Measurements from ENCODE around the gene HSPA1A. TPM values are rescaled to one million over a fixed set of nuclear protein-coding genes. Genes with fewer than 3 reads are reported as not detected.

Gene HSPA1A
- total RNA-seq, 1 donor from 2014 or later = 28.1 TPM

- POLR2A ChIA-PET = interaction anchor here (0.6 to 5.9 kb wide), 14 partner anchors 12 to 129 kb away, joined by 3 to 103 read pairs (median 8); partner anchors contain the start of genes CLIC1, CSNK2B, DDAH2 and GPANK1
- intact Hi-C loops (cut with micrococcal nuclease) = loop anchor here (1.0 to 2.0 kb wide), 4 partner anchors 17 to 68 kb away; partner anchors contain the start of genes NEU1 and VWA7
- peak overlapping the region; percentile 98 for H3K4me3 Mint-ChIP-seq
- H3K27me3 Mint-ChIP-seq = no peaks in the 10 kb centered on the region
- H3K36me3 Mint-ChIP-seq (ENCODE audit: low read depth) = peaks cover 44% of the 10 kb centered on the region
- peak overlapping the region; percentile 98 for H3K27ac Mint-ChIP-seq
- CTCF ChIA-PET = interaction anchor here (1.8 to 2.9 kb wide), 3 partner anchors 12 to 55 kb away, joined by 5 to 20 read pairs (median 9); partner anchors contain the start of genes HSPA1A, HSPA1L, LSM2 and MSH5
- H3K4me1 Mint-ChIP-seq = peaks cover 75% of the 10 kb centered on the region
- H3K9me3 Mint-ChIP-seq = no peaks in the 10 kb centered on the region
- no peak for TF ChIP-seq CTCF (IDR thresholded peaks at IDR 0.05)
- DNase-seq (no peak), ATAC-seq (ENCODE audit: low read depth) (no peak)
Observed at GRCh38 chr6:31794294-31794865, 21.0 kb upstream of the HSPA1A start.

GRCh38 chr6:31794866-31795615 is 20.3 kb upstream of the HSPA1A start:
- H3K9me3 Mint-ChIP-seq = no peaks in the 10 kb centered on the region
- ATAC-seq (ENCODE audit: low read depth) = no peak
- no peak for TF ChIP-seq CTCF (IDR thresholded peaks at IDR 0.05)
- H3K27me3 Mint-ChIP-seq = no peaks in the 10 kb centered on the region
- DNase-seq = no peak
- H3K27ac Mint-ChIP-seq = peak overlapping the region; percentile 98
- ChIA-PET POLR2A (interaction anchor here (0.6 to 5.9 kb wide), 21 partner anchors 9 to 253 kb away, joined by 3 to 103 read pairs (median 5); partner anchors contain the start of genes CLIC1, CSNK2B, DDAH2 and DDX39B), CTCF (interaction anchor here (0.9 to 2.9 kb wide), 7 partner anchors 11 to 66 kb away, joined by 3 to 20 read pairs (median 8); partner anchors contain the start of genes DDAH2, HSPA1A, HSPA1L and LSM2)
- H3K4me3 Mint-ChIP-seq = peak overlapping the region; percentile 98
- H3K4me1 Mint-ChIP-seq = peaks cover 70% of the 10 kb centered on the region
- intact Hi-C loops (cut with micrococcal nuclease) = loop anchor here (1.0 to 2.0 kb wide), 11 partner anchors 11 to 249 kb away; partner anchors contain the start of genes ABHD16A, ATP6V1G2, BAG6 and DDAH2
- peaks cover 40% of the 10 kb centered on the region for H3K36me3 Mint-ChIP-seq (ENCODE audit: low read depth)

- no peak for TF ChIP-seq CTCF (IDR thresholded peaks at IDR 0.05)
- ChIA-PET POLR2A (interaction anchor here (0.6 to 5.9 kb wide), 26 partner anchors 10 to 1049 kb away, joined by 3 to 103 read pairs (median 6); partner anchors contain the start of genes ABHD16A, BAG6, C6orf47 and CLIC1), CTCF (interaction anchor here (0.7 to 2.9 kb wide), 9 partner anchors 10 to 207 kb away, joined by 3 to 20 read pairs (median 5); partner anchors contain the start of genes CLIC1, DDAH2, HSPA1A and HSPA1L)
- DNase-seq = peak; percentile 89
- H3K4me1 Mint-ChIP-seq = peaks cover 65% of the 10 kb centered on the region
- ATAC-seq (ENCODE audit: low read depth) = peak; percentile 89
- H3K27me3 Mint-ChIP-seq = no peaks in the 10 kb centered on the region
- peak within 1 kb of the TSS; percentile 98 for H3K27ac Mint-ChIP-seq
- intact Hi-C loops (cut with micrococcal nuclease) = loop anchor here (1.0 to 2.0 kb wide), 11 partner anchors 11 to 249 kb away; partner anchors contain the start of genes ABHD16A, ATP6V1G2, BAG6 and DDAH2
- peak within 1 kb of the TSS; percentile 98 for H3K4me3 Mint-ChIP-seq
- H3K36me3 Mint-ChIP-seq (ENCODE audit: low read depth) = peaks cover 36% of the 10 kb centered on the region
- no peaks in the 10 kb centered on the region for H3K9me3 Mint-ChIP-seq
Observed at GRCh38 chr6:31795616-31796298, 19.6 kb upstream of the HSPA1A start, which contains the start of gene VARS1. TSS of gene VARS1 (minus strand) at chr6:31795752. CDS start at chr6:31795217, 535 bp downstream.

- intact Hi-C loops (cut with micrococcal nuclease) = loop anchor here (2.0 kb wide), 1 partner anchor 18 kb away; the partner anchor contains the start of genes HSPA1A and HSPA1L
- Mint-ChIP-seq H3K4me1 (peaks cover 56% of the 10 kb centered on the region), H3K9me3 (no peaks in the 10 kb centered on the region), H3K27me3 (no peaks in the 10 kb centered on the region), H3K36me3 (ENCODE audit: low read depth) (peaks cover 34% of the 10 kb centered on the region), H3K27ac (peak overlapping the region; percentile 89), H3K4me3 (peak overlapping the region; percentile 64)
- CTCF ChIA-PET = interaction anchor here (1.5 to 2.9 kb wide), 5 partner anchors 9 to 246 kb away, joined by 3 to 20 read pairs (median 6); partner anchors contain the start of genes CLIC1 and LSM2
- no peak for DNase-seq
- ATAC-seq (ENCODE audit: low read depth) = no peak
- no peak for TF ChIP-seq CTCF (IDR thresholded peaks at IDR 0.05)
- POLR2A ChIA-PET = interaction anchor here (0.6 to 5.9 kb wide), 11 partner anchors 9 to 411 kb away, joined by 3 to 103 read pairs (median 8); partner anchors contain the start of genes C6orf47, CLIC1, CSNK2B and GPANK1
Observed at GRCh38 chr6:31796993-31797385, 18.4 kb upstream of the HSPA1A start.

All from activated B cell treated with CpG ODN at 0.5 μM for 24 hours (primary cell).